ENCODE results near the gene PNKP. TPM values are rescaled to one million over a fixed set of nuclear protein-coding genes. Genes with fewer than 3 reads are reported as not detected.
A peak's percentile ranks its signal among the peaks of the same experiment; 100 is the strongest.

The PNKP gene
- total RNA-seq, 2 donors from 2014 or later = 170 to 196 TPM

DNA sequence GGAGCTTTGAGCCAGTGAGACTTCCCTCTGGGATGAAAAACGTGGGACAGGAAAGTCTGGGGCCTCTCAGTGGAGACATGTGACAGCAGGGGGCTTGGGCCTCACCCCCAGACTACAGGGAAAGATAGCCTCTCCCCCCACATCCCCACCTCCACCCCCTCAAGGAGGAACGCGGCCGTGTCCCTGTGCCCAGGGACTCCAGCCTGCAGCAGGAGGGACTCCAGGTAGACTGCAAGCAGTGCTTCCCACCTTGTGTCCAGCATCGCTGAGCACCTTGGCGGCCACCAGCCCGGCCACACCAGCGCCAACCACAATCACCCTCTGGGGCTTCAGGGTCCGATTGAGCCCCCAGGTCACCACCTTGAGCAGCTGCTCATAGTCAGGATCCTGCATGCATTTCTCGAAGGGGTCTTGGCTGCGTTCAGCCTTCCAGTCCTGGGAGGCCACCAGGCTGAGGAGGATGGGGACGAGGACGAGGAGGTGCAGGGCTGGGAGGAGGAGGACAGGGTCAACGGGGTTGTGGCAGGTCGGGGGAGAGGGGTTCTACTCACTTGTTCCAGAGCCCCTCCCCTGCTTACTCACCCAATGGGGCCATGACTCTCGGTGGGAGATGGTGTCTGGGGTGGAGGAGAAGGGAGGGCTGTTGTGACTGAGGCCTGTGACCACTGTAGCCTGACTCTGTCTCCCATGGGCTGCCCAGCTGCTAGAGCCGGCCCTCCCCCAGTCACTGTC lies 28.4 kb upstream of the PNKP start:
- peak in 1 of 3 donors; percentile 23 for DNase-seq
- Mint-ChIP-seq H3K27ac (peak overlapping the region; percentile 100), H3K4me1 (peaks cover 52% of the 10 kb centered on the region), H3K27me3 (no peaks in the 10 kb centered on the region), H3K4me3 (peak overlapping the region; percentile 96), H3K36me3 (ENCODE audit: low read depth) (peaks cover 3% of the 10 kb centered on the region)
- no peaks in the 10 kb centered on the region for H3K9me3 ChIP-seq (ENCODE audit: control insufficient read depth, low read length, poor library complexity, severe bottlenecking)
- no peak for ATAC-seq

GRCh38 chr19:49894879-49895565 lies 27.6 kb upstream of the PNKP start:
- DNase-seq = peak; percentile 28 to 57 (median 50)
- peaks cover 54% of the 10 kb centered on the region for H3K4me1 Mint-ChIP-seq
- ATAC-seq = peak; percentile 16

DNA sequence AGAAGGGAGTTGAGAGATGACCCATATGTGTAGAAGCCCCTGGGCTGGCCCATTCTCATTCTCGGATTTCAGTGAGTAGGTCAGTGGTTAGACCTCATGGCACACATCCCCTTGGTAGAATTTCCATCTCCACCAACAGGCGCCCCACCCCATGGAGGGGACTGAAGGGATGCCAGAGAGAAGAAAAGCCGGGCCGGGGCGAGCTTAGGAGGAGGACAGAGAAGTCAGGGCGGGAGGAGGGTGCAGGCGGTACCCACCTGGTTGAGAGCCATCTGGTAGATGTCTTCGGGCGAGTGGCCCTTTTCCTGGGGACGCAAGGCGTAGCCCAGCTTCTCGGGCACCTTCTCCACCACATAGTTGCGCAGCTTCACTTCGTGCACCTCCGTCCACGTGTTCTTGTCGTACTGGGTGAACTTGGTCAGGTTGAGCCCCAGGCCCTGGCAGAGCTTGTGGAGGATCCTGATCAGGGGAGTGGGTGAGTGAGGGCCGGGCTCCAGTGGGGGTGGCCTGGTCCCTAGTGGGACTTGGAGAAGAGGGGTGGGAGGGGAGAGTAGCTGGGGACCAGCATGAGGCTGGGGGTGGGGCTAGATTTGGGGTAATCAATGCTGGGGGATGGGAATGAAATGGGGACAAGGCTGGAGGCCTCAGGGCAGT lies 26.8 kb upstream of the PNKP start:
- H3K27me3 Mint-ChIP-seq = no peaks in the 10 kb centered on the region
- ATAC-seq (no peak), DNase-seq (no peak)
- H3K27ac Mint-ChIP-seq = peak overlapping the region; percentile 100
- peaks cover 54% of the 10 kb centered on the region for H3K4me1 Mint-ChIP-seq
- no peaks in the 10 kb centered on the region for H3K9me3 ChIP-seq (ENCODE audit: control insufficient read depth, low read length, poor library complexity, severe bottlenecking)
- H3K4me3 Mint-ChIP-seq = peak overlapping the region; percentile 96
- H3K36me3 Mint-ChIP-seq (ENCODE audit: low read depth) = peaks cover 3% of the 10 kb centered on the region

More at GRCh38 chr19:49894879-49895565, 27.6 kb upstream of the PNKP start:
- H3K27ac Mint-ChIP-seq = peak overlapping the region; percentile 100
- peaks cover 3% of the 10 kb centered on the region for H3K36me3 Mint-ChIP-seq (ENCODE audit: low read depth)
- peak overlapping the region; percentile 96 for H3K4me3 Mint-ChIP-seq
- H3K27me3 Mint-ChIP-seq = no peaks in the 10 kb centered on the region
- no peaks in the 10 kb centered on the region for H3K9me3 ChIP-seq (ENCODE audit: control insufficient read depth, low read length, poor library complexity, severe bottlenecking)

- H3K4me3 Mint-ChIP-seq = peak overlapping the region; percentile 66
- H3K4me1 Mint-ChIP-seq = peaks cover 54% of the 10 kb centered on the region
- ATAC-seq (no peak), DNase-seq (no peak)
- no peaks in the 10 kb centered on the region for H3K9me3 ChIP-seq (ENCODE audit: control insufficient read depth, low read length, poor library complexity, severe bottlenecking)
- H3K27me3 Mint-ChIP-seq = no peaks in the 10 kb centered on the region
- peaks cover 3% of the 10 kb centered on the region for H3K36me3 Mint-ChIP-seq (ENCODE audit: low read depth)
- peak overlapping the region; percentile 100 for H3K27ac Mint-ChIP-seq
Observed at GRCh38 chr19:49892716-49893115, 25.3 kb upstream of the PNKP start.

GRCh38 chr19:49891393-49891792 lies 24.0 kb upstream of the PNKP start:
- no peak for DNase-seq
- no peaks in the 10 kb centered on the region for H3K9me3 ChIP-seq (ENCODE audit: control insufficient read depth, low read length, poor library complexity, severe bottlenecking)
- no peak for ATAC-seq
- peaks cover 41% of the 10 kb centered on the region for H3K4me1 Mint-ChIP-seq
- H3K36me3 Mint-ChIP-seq (ENCODE audit: low read depth) = peaks cover 3% of the 10 kb centered on the region
- H3K27ac Mint-ChIP-seq = peak overlapping the region; percentile 100
- no peaks in the 10 kb centered on the region for H3K27me3 Mint-ChIP-seq
- peak overlapping the region; percentile 70 for H3K4me3 Mint-ChIP-seq

- Mint-ChIP-seq H3K36me3 (ENCODE audit: low read depth) (peaks cover 3% of the 10 kb centered on the region), H3K27me3 (no peaks in the 10 kb centered on the region), H3K27ac (peak overlapping the region; percentile 100), H3K4me3 (peak overlapping the region; percentile 83), H3K4me1 (peaks cover 37% of the 10 kb centered on the region)
- H3K9me3 ChIP-seq (ENCODE audit: control insufficient read depth, low read length, poor library complexity, severe bottlenecking) = no peaks in the 10 kb centered on the region
- ATAC-seq = peak; percentile 72
- peak; percentile 64 to 77 (median 76) for DNase-seq
Observed at GRCh38 chr19:49890349-49891311, 23.3 kb upstream of the PNKP start.

- ATAC-seq (peak; percentile 61), DNase-seq (peak; percentile 62 to 71 (median 63))
- peaks cover 33% of the 10 kb centered on the region for H3K4me1 Mint-ChIP-seq
- H3K4me3 Mint-ChIP-seq = peak overlapping the region; percentile 83
- H3K36me3 Mint-ChIP-seq (ENCODE audit: low read depth) = peaks cover 5% of the 10 kb centered on the region
- no peaks in the 10 kb centered on the region for H3K27me3 Mint-ChIP-seq
- H3K27ac Mint-ChIP-seq = peak overlapping the region; percentile 100
- H3K9me3 ChIP-seq (ENCODE audit: control insufficient read depth, low read length, poor library complexity, severe bottlenecking) = no peaks in the 10 kb centered on the region
Observed at GRCh38 chr19:49889687-49890348, 22.4 kb upstream of the PNKP start.

- peaks cover 28% of the 10 kb centered on the region for H3K4me1 Mint-ChIP-seq
- H3K27me3 Mint-ChIP-seq = no peaks in the 10 kb centered on the region
- peak overlapping the region; percentile 100 for H3K27ac Mint-ChIP-seq
- H3K9me3 ChIP-seq (ENCODE audit: control insufficient read depth, low read length, poor library complexity, severe bottlenecking) = no peaks in the 10 kb centered on the region
- H3K36me3 Mint-ChIP-seq (ENCODE audit: low read depth) = peaks cover 5% of the 10 kb centered on the region
- DNase-seq (no peak), ATAC-seq (no peak)
- H3K4me3 Mint-ChIP-seq = peak overlapping the region; percentile 83
Observed at GRCh38 chr19:49889038-49889686, 21.8 kb upstream of the PNKP start.

- peaks cover 24% of the 10 kb centered on the region for H3K4me1 Mint-ChIP-seq
- no peaks in the 10 kb centered on the region for H3K9me3 ChIP-seq (ENCODE audit: control insufficient read depth, low read length, poor library complexity, severe bottlenecking)
- H3K27ac Mint-ChIP-seq = peak overlapping the region; percentile 100
- peaks cover 5% of the 10 kb centered on the region for H3K36me3 Mint-ChIP-seq (ENCODE audit: low read depth)
- DNase-seq (no peak), ATAC-seq (no peak)
- peak overlapping the region; percentile 83 for H3K4me3 Mint-ChIP-seq
- H3K27me3 Mint-ChIP-seq = no peaks in the 10 kb centered on the region
Observed at GRCh38 chr19:49888510-49888824, 21.1 kb upstream of the PNKP start.

- Mint-ChIP-seq H3K27me3 (no peaks in the 10 kb centered on the region), H3K4me3 (peak overlapping the region; percentile 49), H3K4me1 (peaks cover 18% of the 10 kb centered on the region), H3K27ac (peak overlapping the region; percentile 100), H3K36me3 (ENCODE audit: low read depth) (peaks cover 5% of the 10 kb centered on the region)
- no peaks in the 10 kb centered on the region for H3K9me3 ChIP-seq (ENCODE audit: control insufficient read depth, low read length, poor library complexity, severe bottlenecking)
- DNase-seq (no peak), ATAC-seq (no peak)
Observed at GRCh38 chr19:49887665-49888509, 20.5 kb upstream of the PNKP start.

DNA sequence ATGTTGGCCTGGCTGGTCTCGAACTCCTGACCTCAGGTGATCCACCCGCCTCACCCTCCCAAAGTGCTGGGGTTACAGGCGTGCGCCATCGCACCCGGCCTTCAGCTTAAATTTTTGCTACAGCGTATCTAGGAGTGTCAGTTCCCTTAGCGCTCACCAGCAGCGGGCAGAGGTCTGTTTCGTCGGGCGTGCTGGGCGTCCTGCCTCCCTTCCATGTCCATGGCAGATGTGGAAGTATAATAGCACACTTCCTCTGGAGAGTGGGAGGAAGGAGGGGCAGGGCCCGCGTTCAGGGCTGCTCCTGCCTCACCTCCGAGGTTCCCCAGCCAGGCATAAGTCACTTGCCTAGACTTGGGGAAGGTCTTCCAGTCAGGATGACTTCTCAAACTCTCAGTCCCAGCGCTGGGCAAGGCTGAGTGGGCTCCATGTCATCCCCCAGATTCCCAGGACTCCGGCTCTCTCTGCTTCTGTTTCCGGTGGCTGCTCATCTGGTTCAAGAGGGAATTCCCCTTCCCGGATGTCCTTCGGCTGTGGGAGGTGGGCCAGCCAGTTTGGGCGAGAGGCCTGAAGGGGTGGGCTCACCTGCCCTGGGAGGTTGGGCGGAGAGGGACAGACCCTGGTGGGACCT lies 19.8 kb upstream of the PNKP start:
- peak overlapping the region; percentile 25 for H3K4me3 Mint-ChIP-seq
- peaks cover 2% of the 10 kb centered on the region for H3K36me3 Mint-ChIP-seq (ENCODE audit: low read depth)
- H3K27ac Mint-ChIP-seq = peak overlapping the region; percentile 100

More for the DNA sequence above, 19.8 kb upstream of the PNKP start:
- Mint-ChIP-seq H3K4me1 (peaks cover 13% of the 10 kb centered on the region), H3K27me3 (no peaks in the 10 kb centered on the region)
- no peak for ATAC-seq
- H3K9me3 ChIP-seq (ENCODE audit: control insufficient read depth, low read length, poor library complexity, severe bottlenecking) = no peaks in the 10 kb centered on the region
- no peak for DNase-seq
